Natural killer cell (primary cell): Measurements from ENCODE around the gene IL1A. TPM values are rescaled to one million over a fixed set of nuclear protein-coding genes. Genes with fewer than 3 reads are reported as not detected.
A peak's percentile ranks its signal among the peaks of the same experiment; 100 is the strongest.

Source experiments
- ATAC-seq, 3 donors: fragments of 150-1000 bp in 2 of 3; fragments of 200-7000 bp in 1 of 3; cut with Tn5 transposase; 1 replicate in 1 of 3; 2 replicates in 2 of 3; pipeline ENCODE4 v1.10.0; 2021; ENCODE audit warnings: mild to moderate bottlenecking in 2 of 3, moderate library complexity in 2 of 3
- DNase-seq, 2 donors: peaks; one replicate each; pipeline versions ENCODE4 v3.0.0 to v3.0.0-alpha.2; 2013 to 2021; ENCODE audit warnings: mixed read lengths in 1 of 2
- H3K27ac ChIP-seq: one replicate; pipeline ENCODE4 v1.5.1; 2013; ENCODE audit warnings: mild to moderate bottlenecking, low read length
- H3K27me3 ChIP-seq: one replicate; pipeline ENCODE4 v1.6.1; 2013; ENCODE audit warnings: low read length; ENCODE audit not compliant: control insufficient read depth, insufficient read depth
- H3K36me3 ChIP-seq: one replicate; pipeline ENCODE4 v1.6.1; 2013; ENCODE audit warnings: low read length; ENCODE audit not compliant: control insufficient read depth, insufficient read depth
- H3K4me1 ChIP-seq: one replicate; pipeline ENCODE4 v1.6.1; 2013; ENCODE audit warnings: low read length; ENCODE audit not compliant: control insufficient read depth, insufficient read depth
- H3K4me3 ChIP-seq: one replicate; pipeline ENCODE4 v1.5.1; 2013; ENCODE audit warnings: low read length
- H3K9me3 ChIP-seq: one replicate; pipeline ENCODE4 v1.6.1; 2013; ENCODE audit warnings: low read length; ENCODE audit not compliant: control insufficient read depth, insufficient read depth
- H3K27ac Mint-ChIP-seq, 2 donors: one replicate each; pipeline ENCODE4 v1.8.0; 2022; ENCODE audit warnings: mild to moderate bottlenecking in 2 of 2, mixed read lengths in 2 of 2, moderate library complexity in 1 of 2
- H3K27me3 Mint-ChIP-seq, 2 donors: one replicate each; pipeline ENCODE4 v1.8.0; 2022; ENCODE audit warnings: low read depth in 2 of 2, mixed read lengths in 2 of 2
- H3K36me3 Mint-ChIP-seq: one replicate; pipeline ENCODE4 v1.8.0; 2022; ENCODE audit warnings: mixed read lengths
- H3K4me1 Mint-ChIP-seq, 2 donors: one replicate each; pipeline ENCODE4 v1.8.0; 2022; ENCODE audit warnings: mixed read lengths in 2 of 2
- H3K4me3 Mint-ChIP-seq: one replicate; pipeline ENCODE4 v1.8.0; 2022; ENCODE audit warnings: mild to moderate bottlenecking, moderate library complexity, mixed read lengths
- H3K9me3 Mint-ChIP-seq, 2 donors: one replicate each; pipeline ENCODE4 v1.8.0; 2022; ENCODE audit warnings: mixed read lengths in 2 of 2
- CTCF ChIP-seq: fragments of 200-600 bp; IDR thresholded peaks from one replicate; pipeline ENCODE4 v1.8.0; 2022; ENCODE audit warnings: antibody characterized with exemption
- WGBS: methylation state at CpG from one replicate; pipeline ENCODE4 v1.1.7; 2013; ENCODE audit warnings: missing lambda C conversion rate; ENCODE audit not compliant: insufficient coverage; 5-methylcytosine and 5-hydroxymethylcytosine counted together
- intact Hi-C: fragments of 100-400 bp; cut with micrococcal nuclease; formaldehyde crosslinking; loops from one replicate; pipeline ENCODE4 v1.14.2; 2022
- total RNA-seq, 4 donors: library from RNA; stranded (reverse); fragments of 120-200 nt in 1 of 4; gene quantifications; one replicate each; pipeline versions ENCODE4 v1.2.3 to v1.2.4, GENCODE V29; 2013 to 2022

The IL1A gene
- total RNA-seq, 3 donors from 2014 or later (not counting 1 experiment from before 2014, with no cell fraction given), result 0.45 to 1.6 TPM; not detected in 1

- H3K4me1 ChIP-seq, result no peaks in the 10 kb centered on the region
- Mint-ChIP-seq H3K4me3 (no peak overlapping the region), H3K27ac (no peak overlapping the region), H3K4me1 (peaks cover 14 to 18% of the 10 kb centered on the region in 2 donors), H3K36me3 (no peaks in the 10 kb centered on the region), H3K9me3 (no peaks in the 10 kb centered on the region), H3K27me3 (peaks cover 0 to 8% of the 10 kb centered on the region in 2 donors)
- TF ChIP-seq CTCF, result no peak
- H3K36me3 ChIP-seq, result no peaks in the 10 kb centered on the region
- intact Hi-C loops, result no loop called here
- no peak overlapping the region for H3K4me3 ChIP-seq
- H3K9me3 ChIP-seq, result no peaks in the 10 kb centered on the region
- no peaks in the 10 kb centered on the region for H3K27me3 ChIP-seq
- WGBS, result 94% methylated on average over 4 of the region's 5 CpGs
- H3K27ac ChIP-seq, result no peak overlapping the region
- ATAC-seq (no peak), DNase-seq (no peak)
Measured at GRCh38 chr2:112790305-112790704, 6.0 kb upstream of the IL1A start.

DNA sequence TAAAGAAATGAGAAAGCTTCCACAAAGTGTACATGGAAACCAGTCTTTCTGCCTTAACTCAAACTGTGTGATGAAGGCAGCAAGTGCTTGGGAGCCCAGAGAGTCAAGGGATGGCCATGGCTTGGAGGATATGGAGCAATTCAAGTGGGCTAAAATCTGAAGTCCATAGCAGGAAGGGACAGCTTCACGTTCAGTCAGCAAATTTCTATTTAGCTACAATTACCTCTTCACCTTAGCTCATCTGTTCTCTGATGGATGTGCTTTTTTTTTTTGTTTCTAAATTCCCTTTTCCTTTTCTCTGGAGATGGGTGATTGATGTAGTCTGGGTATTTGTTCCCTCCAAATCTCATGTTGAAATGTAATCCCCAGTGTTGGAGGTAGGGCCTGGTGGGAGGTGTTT lies 4.9 kb upstream of the IL1A start:
- Mint-ChIP-seq H3K36me3 (no peaks in the 10 kb centered on the region), H3K27me3 (peaks cover under 1 to 18% of the 10 kb centered on the region in 2 donors), H3K9me3 (no peaks in the 10 kb centered on the region), H3K4me1 (peaks cover 11 to 14% of the 10 kb centered on the region in 2 donors), H3K4me3 (no peak overlapping the region), H3K27ac (no peak overlapping the region)
- H3K36me3 ChIP-seq, result no peaks in the 10 kb centered on the region
- no peaks in the 10 kb centered on the region for H3K4me1 ChIP-seq
- H3K9me3 ChIP-seq, result no peaks in the 10 kb centered on the region
- no peak overlapping the region for H3K4me3 ChIP-seq
- no peak for DNase-seq
- no peak overlapping the region for H3K27ac ChIP-seq
- WGBS, result no CpG with 5 or more reads among the region's 1 CpG
- intact Hi-C loops, result no loop called here
- ATAC-seq, result no peak
- no peak for TF ChIP-seq CTCF
- no peaks in the 10 kb centered on the region for H3K27me3 ChIP-seq

DNA sequence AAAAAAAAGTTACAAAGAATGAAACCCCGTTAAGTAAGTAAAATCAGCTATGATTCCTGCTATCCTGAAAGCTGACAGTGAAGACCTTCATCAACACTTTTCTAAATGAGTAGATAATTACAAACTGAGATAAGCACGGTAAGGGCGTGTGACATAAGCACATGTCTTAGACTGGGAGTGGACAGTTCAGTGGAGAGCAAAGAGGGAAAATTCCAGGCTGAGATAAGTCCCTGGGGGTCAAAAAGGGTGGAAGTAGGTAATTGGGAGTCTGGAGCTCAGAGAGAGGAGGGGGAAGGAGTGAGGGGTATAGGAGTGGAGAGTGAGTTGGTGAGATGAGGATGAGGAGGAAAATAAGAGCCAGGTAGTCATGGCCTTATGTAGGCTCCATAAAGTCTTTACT lies 4.4 kb upstream of the IL1A start:
- Mint-ChIP-seq H3K4me3 (no peak overlapping the region), H3K9me3 (no peaks in the 10 kb centered on the region), H3K27ac (no peak overlapping the region), H3K27me3 (peaks cover 5 to 23% of the 10 kb centered on the region in 2 donors), H3K36me3 (no peaks in the 10 kb centered on the region), H3K4me1 (peaks cover 6 to 11% of the 10 kb centered on the region in 2 donors)
- Histone ChIP-seq H3K27me3 (no peaks in the 10 kb centered on the region), H3K4me1 (no peaks in the 10 kb centered on the region), H3K9me3 (no peaks in the 10 kb centered on the region), H3K27ac (no peak overlapping the region), H3K36me3 (no peaks in the 10 kb centered on the region), H3K4me3 (no peak overlapping the region)
- WGBS, result 96% methylated on average over 2 of the region's 3 CpGs
- no peak for TF ChIP-seq CTCF
- DNase-seq (no peak), ATAC-seq (no peak)
- intact Hi-C loops, result no loop called here

GRCh38 chr2:112787729-112788393 lies 3.6 kb upstream of the IL1A start:
- DNase-seq (no peak), ATAC-seq (peak in 1 of 3 donors; percentile 69)
- Histone ChIP-seq H3K36me3 (no peaks in the 10 kb centered on the region), H3K4me3 (no peak overlapping the region), H3K4me1 (no peaks in the 10 kb centered on the region), H3K27ac (no peak overlapping the region), H3K27me3 (no peaks in the 10 kb centered on the region), H3K9me3 (no peaks in the 10 kb centered on the region)
- peaks cover 0 to 6% of the 10 kb centered on the region in 2 donors for H3K4me1 Mint-ChIP-seq
- H3K36me3 Mint-ChIP-seq, result no peaks in the 10 kb centered on the region
- peaks cover 7 to 29% of the 10 kb centered on the region in 2 donors for H3K27me3 Mint-ChIP-seq
- 100% methylated on average over 1 of the region's 4 CpGs for WGBS
- no peak overlapping the region for H3K4me3 Mint-ChIP-seq
- intact Hi-C loops, result no loop called here
- no peak for TF ChIP-seq CTCF
- no peaks in the 10 kb centered on the region for H3K9me3 Mint-ChIP-seq
- no peak overlapping the region for H3K27ac Mint-ChIP-seq
